Uterus (tissue), 4 donors: ENCODE data around the gene NUDCD2. TPM values are rescaled to one million over a fixed set of nuclear protein-coding genes. Genes with fewer than 3 reads are reported as not detected.

Experiments
- DNase-seq, 2 donors: peaks; one replicate each; pipeline ENCODE4 v3.0.0-alpha.2; 2019 to 2020
- H3K27ac ChIP-seq, 2 donors: fragments of 200-600 bp; sonication (generic); 1 replicate in 1 of 2; 2 replicates in 1 of 2; pipeline ENCODE4 v1.5.1; 2016 to 2018
- H3K27me3 ChIP-seq, 2 donors: fragments of 200-600 bp; sonication (generic); one replicate each; pipeline ENCODE4 v1.5.1; 2018 to 2019; ENCODE audit warnings: control low read depth in 1 of 2
- H3K36me3 ChIP-seq, 2 donors: fragments of 200-600 bp; sonication (generic); one replicate each; pipeline ENCODE4 v1.5.1; 2019; ENCODE audit warnings: control low read depth in 1 of 2
- H3K4me1 ChIP-seq, 2 donors: fragments of 200-600 bp; sonication (generic); one replicate each; pipeline ENCODE4 v1.5.1; 2018 to 2019; ENCODE audit warnings: control low read depth in 1 of 2
- H3K4me3 ChIP-seq, 2 donors: fragments of 200-600 bp; sonication (generic); 1 replicate in 1 of 2; 2 replicates in 1 of 2; pipeline ENCODE4 v1.5.1; 2018 to 2019; ENCODE audit warnings: mild to moderate bottlenecking in 1 of 2
- H3K9me3 ChIP-seq, 2 donors: fragments of 200-600 bp; sonication (generic); one replicate each; pipeline ENCODE4 v1.5.1; 2019; ENCODE audit warnings: control low read depth in 1 of 2
- CTCF ChIP-seq, 4 experiments: fragments of 200-600 bp in 2 of 4; fragments of 450-650 bp in 2 of 4; sonication (generic) in 2 of 4; IDR thresholded peaks; one replicate each; pipeline ENCODE4 v1.5.1; 2016 to 2019; ENCODE audit warnings: antibody characterized with exemption in 4 of 4, mild to moderate bottlenecking in 2 of 4, moderate library complexity in 1 of 4
- POLR2A ChIP-seq, 2 donors: fragments of 450-650 bp; IDR thresholded peaks; one replicate each; pipeline ENCODE4 v1.6.1; 2016; ENCODE audit warnings: antibody characterized with exemption in 2 of 2, mild to moderate bottlenecking in 1 of 2, moderate library complexity in 1 of 2
- intact Hi-C: fragments of 100-400 bp; cut with DNase I; formaldehyde crosslinking; loops from one replicate; pipeline ENCODE4 v1.15.1; 2023; ENCODE audit warnings: low total_unique reads
- total RNA-seq, 4 donors: library from RNA; depleted of rRNA in 3 of 4; stranded (reverse); fragments of >200 nt in 3 of 4; gene quantifications; one replicate each; pipeline versions ENCODE4 v1.1.0 to v1.2.4, GENCODE V29; 2014 to 2023
- donor health status: DM: yes; HTN: yes; CAD: no.

NUDCD2 gene
- total RNA-seq, 4 donors from 2014 or later, result 7.6 to 24.8 (median 9.8) TPM

GRCh38 chr5:163478982-163479271 is 19.0 kb upstream of the NUDCD2 start:
- no peak overlapping the region for H3K4me3 ChIP-seq
- intact Hi-C loops, result no loop called here
- no peaks in the 10 kb centered on the region for H3K4me1 ChIP-seq
- no peak for DNase-seq
- H3K9me3 ChIP-seq, result no peaks in the 10 kb centered on the region
- no peak overlapping the region for H3K27ac ChIP-seq
- no peak for TF ChIP-seq CTCF (IDR thresholded peaks at IDR 0.05)
- TF ChIP-seq POLR2A (IDR thresholded peaks at IDR 0.05), result no peak
- no peaks in the 10 kb centered on the region for H3K27me3 ChIP-seq
- H3K36me3 ChIP-seq, result no peaks in the 10 kb centered on the region

GRCh38 chr5:163478126-163478981 is 18.5 kb upstream of the NUDCD2 start:
- Histone ChIP-seq H3K9me3 (no peaks in the 10 kb centered on the region), H3K4me1 (no peaks in the 10 kb centered on the region), H3K36me3 (no peaks in the 10 kb centered on the region), H3K27ac (no peak overlapping the region), H3K4me3 (no peak overlapping the region), H3K27me3 (no peaks in the 10 kb centered on the region)
- TF ChIP-seq POLR2A (IDR thresholded peaks at IDR 0.05), result no peak
- TF ChIP-seq CTCF (IDR thresholded peaks at IDR 0.05), result no peak
- no peak for DNase-seq
- intact Hi-C loops, result no loop called here

GRCh38 chr5:163475411-163475810 is 15.5 kb upstream of the NUDCD2 start:
- Histone ChIP-seq H3K4me1 (no peaks in the 10 kb centered on the region), H3K27ac (no peak overlapping the region), H3K36me3 (no peaks in the 10 kb centered on the region), H3K9me3 (no peaks in the 10 kb centered on the region), H3K27me3 (no peaks in the 10 kb centered on the region), H3K4me3 (no peak overlapping the region)
- intact Hi-C loops, result no loop called here
- TF ChIP-seq CTCF (IDR thresholded peaks at IDR 0.05) (no peak), POLR2A (IDR thresholded peaks at IDR 0.05) (no peak)
- no peak for DNase-seq

- no peak overlapping the region for H3K27ac ChIP-seq
- H3K9me3 ChIP-seq, result no peaks in the 10 kb centered on the region
- DNase-seq, result no peak
- no peak overlapping the region for H3K4me3 ChIP-seq
- intact Hi-C loops, result no loop called here
- H3K4me1 ChIP-seq, result no peaks in the 10 kb centered on the region
- no peaks in the 10 kb centered on the region for H3K36me3 ChIP-seq
- TF ChIP-seq POLR2A (IDR thresholded peaks at IDR 0.05) (no peak), CTCF (IDR thresholded peaks at IDR 0.05) (peak in 3 of 4 experiments; percentile 7 to 45 (median 28))
- H3K27me3 ChIP-seq, result no peaks in the 10 kb centered on the region
Observed at GRCh38 chr5:163473635-163474243, 13.8 kb upstream of the NUDCD2 start.

GRCh38 chr5:163467682-163468081 is 7.8 kb upstream of the NUDCD2 start:
- Histone ChIP-seq H3K9me3 (no peaks in the 10 kb centered on the region), H3K4me3 (no peak overlapping the region), H3K36me3 (no peaks in the 10 kb centered on the region), H3K27ac (no peak overlapping the region), H3K27me3 (no peaks in the 10 kb centered on the region), H3K4me1 (no peaks in the 10 kb centered on the region)
- no peak for DNase-seq
- intact Hi-C loops, result no loop called here
- no peak for TF ChIP-seq CTCF (IDR thresholded peaks at IDR 0.05)
- TF ChIP-seq POLR2A (IDR thresholded peaks at IDR 0.05), result no peak
